Psoas muscle (tissue), 8 donors: ENCODE measurements around the gene RLF. TPM values are rescaled to one million over a fixed set of nuclear protein-coding genes. Genes with fewer than 3 reads are reported as not detected.

Experiments used
- ATAC-seq, 4 donors: fragments of 200-7000 bp; cut with Tn5 transposase; one replicate each; pipeline ENCODE4 v1.9.1; 2020; ENCODE audit warnings: moderate library complexity in 3 of 4, mild to moderate bottlenecking in 2 of 4
- DNase-seq, 2 donors: peaks; one replicate each; pipeline ENCODE4 v3.0.0-alpha.2; 2020
- H3K27ac ChIP-seq: fragments of 200-600 bp; one replicate; pipeline ENCODE4 v1.8.0; 2022
- H3K27me3 ChIP-seq, 3 donors: fragments of 200-600 bp in 1 of 3; one replicate each; pipeline versions ENCODE4 v1.6.1 to v1.8.0; 2013 to 2022; ENCODE audit warnings: low read length in 2 of 3, mild to moderate bottlenecking in 2 of 3, moderate library complexity in 1 of 3; ENCODE audit not compliant: insufficient read depth in 3 of 3
- H3K36me3 ChIP-seq, 2 donors: fragments of 200-600 bp in 1 of 2; one replicate each; pipeline versions ENCODE4 v1.6.1 to v1.8.0; 2013 to 2022; ENCODE audit warnings: low read depth in 1 of 2, mild to moderate bottlenecking in 1 of 2, moderate library complexity in 1 of 2; ENCODE audit not compliant: insufficient read depth in 1 of 2
- H3K4me1 ChIP-seq: fragments of 200-600 bp; one replicate; pipeline ENCODE4 v1.8.0; 2022
- H3K4me3 ChIP-seq: fragments of 200-600 bp; one replicate; pipeline ENCODE4 v1.8.0; 2022; ENCODE audit warnings: mild to moderate bottlenecking
- H3K9me3 ChIP-seq: fragments of 200-600 bp; one replicate; pipeline ENCODE4 v1.8.0; 2022
- WGBS, 3 donors: extraction: QIAGEN DNeasy Blood & Tissue Kit; methylation state at CpG; one replicate each; pipeline versions ENCODE4 v1.1.6 to v1.1.7; 2013; 5-methylcytosine and 5-hydroxymethylcytosine counted together
- intact Hi-C, 2 donors: fragments of 100-400 bp; cut with DNase I; formaldehyde crosslinking; loops; one replicate each; pipeline versions ENCODE4 v1.11.0 to v1.14.2; 2022
- polyA plus RNA-seq, 3 donors: library from polyadenylated mRNA; stranded (reverse); fragments of 200-250 nt; gene quantifications; one replicate each; pipeline ENCODE4 v1.2.3, GENCODE V29; 2013
- total RNA-seq, 4 donors: library from RNA; stranded (reverse); fragmentation: NEBNext Ultra II Directional in 2 of 4; extraction: Animal tissue kit (Norgen Biotek cat#: 25700) in 2 of 4; gene quantifications; one replicate each; pipeline versions ENCODE4 v1.2.1 to v1.2.4, GENCODE V29; 2021 to 2023
- TF ChIP-seq, protein P1 (sequence below): fragments of 200-600 bp; IDR thresholded peaks from one replicate; pipeline ENCODE4 v1.8.0; 2022; ENCODE audit warnings: antibody characterized with exemption
- donor health status: healthy with polysubstance abuse.
- donor health status: DM: no; HTN: no; CAD: no; lungs with moderate emphysema.
- donor health status: Bipolar disorder and iron deficiency.
- donor health status: healthy.
- donor health status: DM: yes; HTN: yes; CAD: no.
- donor health status: DM: no; HTN: no; CAD: no.
- donor health status: DM: no; HTN: no; CAD: no.
- donor health status: DM: yes; HTN: yes; CAD: no.

RLF gene
- total and polyA plus RNA-seq, 7 donors: 4.5 to 16.4 (median 10.3) TPM

DNA sequence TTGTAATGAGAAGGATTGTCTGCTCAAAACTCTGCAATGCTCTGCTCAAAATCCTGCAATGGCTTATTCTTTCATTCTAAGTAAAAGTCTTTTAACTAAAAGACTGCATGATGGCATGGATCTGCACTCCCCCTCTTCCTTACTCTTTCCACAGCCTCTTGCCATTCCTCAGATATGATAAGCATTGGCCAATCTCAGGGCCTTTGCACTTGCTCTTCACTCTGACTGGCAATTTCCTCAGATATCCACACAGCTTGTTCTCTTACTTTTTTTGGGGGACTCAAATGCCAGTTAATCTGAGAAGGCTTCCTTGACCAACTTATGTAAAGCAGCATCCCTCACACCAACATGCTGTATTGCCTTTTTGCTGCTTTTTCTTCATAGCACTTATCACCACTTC, 94.0 kb downstream of the RLF start:
- H3K27ac ChIP-seq: no peak overlapping the region
- TF ChIP-seq, protein P1, sequence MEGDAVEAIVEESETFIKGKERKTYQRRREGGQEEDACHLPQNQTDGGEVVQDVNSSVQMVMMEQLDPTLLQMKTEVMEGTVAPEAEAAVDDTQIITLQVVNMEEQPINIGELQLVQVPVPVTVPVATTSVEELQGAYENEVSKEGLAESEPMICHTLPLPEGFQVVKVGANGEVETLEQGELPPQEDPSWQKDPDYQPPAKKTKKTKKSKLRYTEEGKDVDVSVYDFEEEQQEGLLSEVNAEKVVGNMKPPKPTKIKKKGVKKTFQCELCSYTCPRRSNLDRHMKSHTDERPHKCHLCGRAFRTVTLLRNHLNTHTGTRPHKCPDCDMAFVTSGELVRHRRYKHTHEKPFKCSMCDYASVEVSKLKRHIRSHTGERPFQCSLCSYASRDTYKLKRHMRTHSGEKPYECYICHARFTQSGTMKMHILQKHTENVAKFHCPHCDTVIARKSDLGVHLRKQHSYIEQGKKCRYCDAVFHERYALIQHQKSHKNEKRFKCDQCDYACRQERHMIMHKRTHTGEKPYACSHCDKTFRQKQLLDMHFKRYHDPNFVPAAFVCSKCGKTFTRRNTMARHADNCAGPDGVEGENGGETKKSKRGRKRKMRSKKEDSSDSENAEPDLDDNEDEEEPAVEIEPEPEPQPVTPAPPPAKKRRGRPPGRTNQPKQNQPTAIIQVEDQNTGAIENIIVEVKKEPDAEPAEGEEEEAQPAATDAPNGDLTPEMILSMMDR: no peak
- H3K4me3 ChIP-seq: no peak overlapping the region
- DNase-seq (no peak), ATAC-seq (no peak)
- intact Hi-C loops: loop anchor here (5.0 to 10.0 kb wide), 3 partner anchors 90 to 210 kb away; partner anchors contain the start of genes RLF (in 2 of the 2) and CAP1 (in 1 of the 2)
- H3K27me3 ChIP-seq: no peaks in the 10 kb centered on the region
- peaks cover 38% of the 10 kb centered on the region for H3K4me1 ChIP-seq
- H3K36me3 ChIP-seq: peaks cover 0 to 8% of the 10 kb centered on the region in 2 donors
- H3K9me3 ChIP-seq: no peaks in the 10 kb centered on the region

- peak overlapping the region; percentile 92 for H3K27ac ChIP-seq
- 65 to 70% (median 70%) methylated on average over 6 of the region's 6 CpGs for WGBS, 3 donors
- intact Hi-C loops: loop anchor here (5.0 to 10.0 kb wide), 3 partner anchors 92 to 212 kb away; partner anchors contain the start of genes RLF (in 2 of the 2) and CAP1 (in 1 of the 2)
Observed at GRCh38 chr1:40256401-40257084, 95.4 kb downstream of the RLF start.

DNA sequence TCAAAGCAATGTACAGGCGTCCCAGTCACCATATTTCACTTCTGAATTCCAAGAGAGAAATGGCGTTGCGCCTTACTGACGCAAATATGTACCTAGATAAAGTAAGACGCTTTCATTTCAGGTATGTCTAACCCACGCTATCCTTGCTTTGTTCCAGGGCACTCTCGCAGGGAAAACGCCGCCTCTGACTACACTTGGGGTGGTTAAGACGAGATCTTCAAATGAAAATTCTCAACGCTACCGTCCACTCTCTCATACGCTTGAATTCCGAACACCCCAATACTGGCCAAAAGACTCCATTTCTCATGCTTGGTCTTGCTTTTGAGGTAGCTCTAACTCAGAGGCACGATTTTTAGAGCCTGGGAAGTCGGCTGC, 96.1 kb downstream of the RLF start:
- intact Hi-C loops: loop anchor here (5.0 to 10.0 kb wide), 3 partner anchors 92 to 212 kb away; partner anchors contain the start of genes RLF (in 2 of the 2) and CAP1 (in 1 of the 2)
- DNase-seq (no peak), ATAC-seq (peak in 3 of 4 donors; percentile 0 to 20 (median 10))
- Histone ChIP-seq H3K27me3 (no peaks in the 10 kb centered on the region), H3K9me3 (no peaks in the 10 kb centered on the region), H3K4me3 (peak overlapping the region; percentile 90), H3K36me3 (peaks cover 7 to 29% of the 10 kb centered on the region in 2 donors), H3K4me1 (peaks cover 42% of the 10 kb centered on the region), H3K27ac (peak overlapping the region; percentile 92)
- 0 to 1% (median 0%) methylated on average over 16 of the region's 16 CpGs for WGBS, 3 donors
- TF ChIP-seq, protein P1: no peak

More at GRCh38 chr1:40256401-40257084, 95.4 kb downstream of the RLF start:
- DNase-seq: no peak
- no peak for ATAC-seq
- Histone ChIP-seq H3K9me3 (no peaks in the 10 kb centered on the region), H3K36me3 (peaks cover 7 to 21% of the 10 kb centered on the region in 2 donors), H3K4me3 (peak overlapping the region; percentile 90), H3K27me3 (no peaks in the 10 kb centered on the region), H3K4me1 (peaks cover 40% of the 10 kb centered on the region)
- TF ChIP-seq, protein P1: no peak

- ATAC-seq (peak; percentile 98 to 99 (median 99)), DNase-seq (peak; percentile 96 to 98)
- TF ChIP-seq, protein P1: no peak
- Histone ChIP-seq H3K9me3 (no peaks in the 10 kb centered on the region), H3K4me3 (peak within 1 kb of the TSS; percentile 90), H3K36me3 (peaks cover 7 to 35% of the 10 kb centered on the region in 2 donors), H3K27me3 (no peaks in the 10 kb centered on the region), H3K4me1 (peaks cover 48% of the 10 kb centered on the region), H3K27ac (peak within 1 kb of the TSS; percentile 92)
- intact Hi-C loops: loop anchor here (5.0 to 10.0 kb wide), 3 partner anchors 93 to 213 kb away; partner anchors contain the start of genes RLF (in 2 of the 2) and CAP1 (in 1 of the 2)
- WGBS, 3 donors: 0% methylated on average over 46 to 48 of the region's 48 CpGs
Observed at GRCh38 chr1:40257688-40258444, 96.7 kb downstream of the RLF start, which contains the start of gene ZMPSTE24. ZMPSTE24 (plus strand) TSS chr1:40258236; CDS start chr1:40258272, 36 bp downstream.
